Neural cell (in vitro differentiated cells): Measurements from ENCODE around the gene ANP32A. TPM values are rescaled to one million over a fixed set of nuclear protein-coding genes. Genes with fewer than 3 reads are reported as not detected.

Source experiments
- H2AFZ ChIP-seq: fragments of 200-600, 300-800 bp; sonication (generic), shearing (Covaris generic); 2 replicates; pipeline ENCODE4 v1.6.0; 2014; ENCODE audit warnings: low read depth, mild to moderate bottlenecking, antibody characterized with exemption, low read length, moderate library complexity
- H3F3A ChIP-seq: fragments of 200-600 bp; shearing (Covaris generic); 2 replicates; pipeline ENCODE4 v1.6.1; 2016; ENCODE audit warnings: mild to moderate bottlenecking, moderate library complexity, mixed read lengths, antibody characterized with exemption, low read length; ENCODE audit not compliant: insufficient read depth, poor library complexity, severe bottlenecking
- H3K27ac ChIP-seq: fragments of 200-600, 300-800 bp; sonication (generic), shearing (Covaris generic); 2 replicates; pipeline ENCODE4 v1.5.1; 2014; ENCODE audit warnings: mild to moderate bottlenecking, low read length, moderate library complexity
- H3K27me3 ChIP-seq: fragments of 300-800, 200-600 bp; sonication (generic), shearing (Covaris generic); 2 replicates; pipeline ENCODE4 v1.6.0; 2014; ENCODE audit warnings: mild to moderate bottlenecking, low read depth, low read length, moderate library complexity; ENCODE audit not compliant: insufficient read depth
- H3K36me3 ChIP-seq: fragments of 300-800, 200-600 bp; sonication (generic), shearing (Covaris generic); 2 replicates; pipeline ENCODE4 v1.5.1; 2014; ENCODE audit warnings: mild to moderate bottlenecking, antibody characterized with exemption, low read length, moderate library complexity; ENCODE audit not compliant: insufficient read depth
- H3K4me2 ChIP-seq: fragments of 300-800, 200-600 bp; sonication (generic), shearing (Covaris generic); 2 replicates; pipeline ENCODE4 v1.6.0; 2014; ENCODE audit warnings: mild to moderate bottlenecking, low read length
- H3K4me3 ChIP-seq: fragments of 300-800, 200-600 bp; sonication (generic), shearing (Covaris generic); 2 replicates; pipeline ENCODE4 v1.5.1; 2014; ENCODE audit warnings: mild to moderate bottlenecking, low read length, moderate library complexity
- H3K79me2 ChIP-seq: fragments of 200-600 bp; shearing (Covaris generic); replicated peaks from 2 replicates; pipeline ENCODE4 v1.6.0; 2014; ENCODE audit warnings: mild to moderate bottlenecking, low read length, moderate library complexity; ENCODE audit not compliant: insufficient read depth
- H3K9ac ChIP-seq: fragments of 300-800, 200-600 bp; sonication (generic), shearing (Covaris generic); 2 replicates; pipeline ENCODE4 v1.6.1; 2016; ENCODE audit warnings: mild to moderate bottlenecking, low read length, mixed read lengths
- H3K9me2 ChIP-seq: fragments of 200-600 bp; shearing (Covaris generic); 2 replicates; pipeline ENCODE4 v1.6.1; 2016; ENCODE audit warnings: mild to moderate bottlenecking, low read length, mixed read lengths; ENCODE audit not compliant: insufficient read depth
- H3K9me3 ChIP-seq: fragments of 200-600, 300-800 bp; sonication (generic), shearing (Covaris generic); 2 replicates; pipeline ENCODE4 v1.6.1; 2016; ENCODE audit warnings: mild to moderate bottlenecking, mixed run types, low read length, moderate library complexity, mixed read lengths
- H4K20me1 ChIP-seq: fragments of 200-600 bp; shearing (Covaris generic); 2 replicates; pipeline ENCODE4 v1.6.1; 2016; ENCODE audit warnings: mild to moderate bottlenecking, mixed run types; ENCODE audit not compliant: insufficient read depth
- CTCF ChIP-seq: fragments of 450-650 bp; IDR thresholded peaks from 2 replicates; pipeline ENCODE4 v1.5.1; 2014; ENCODE audit warnings: antibody characterized with exemption, mild to moderate bottlenecking, moderate library complexity; ENCODE audit not compliant: poor library complexity, severe bottlenecking
- EP300 ChIP-seq: fragments of 450-650 bp; conservative IDR thresholded peaks from 2 replicates; pipeline ENCODE4 v1.6.1; 2014; ENCODE audit warnings: antibody characterized with exemption, mild to moderate bottlenecking, moderate library complexity; ENCODE audit not compliant: poor library complexity, severe bottlenecking
- EZH2 ChIP-seq: fragments of 200-600, 300-800 bp; shearing (Covaris generic), sonication (generic); IDR thresholded peaks from 2 replicates; pipeline ENCODE4 v1.6.1; 2014; ENCODE audit warnings: antibody characterized with exemption, low read length, borderline replicate concordance, mild to moderate bottlenecking; ENCODE audit not compliant: insufficient read depth, poor library complexity, severe bottlenecking
- MXI1 ChIP-seq: fragments of 450-650 bp; conservative IDR thresholded peaks from 2 replicates; pipeline ENCODE4 v1.6.1; 2014; ENCODE audit warnings: antibody characterized with exemption, mild to moderate bottlenecking; ENCODE audit not compliant: poor library complexity, severe bottlenecking
- POLR2AphosphoS5 ChIP-seq: IDR thresholded peaks from 2 replicates; pipeline ENCODE4 v1.6.1; 2012
- RAD21 ChIP-seq: fragments of 450-650 bp; conservative IDR thresholded peaks from 2 replicates; pipeline ENCODE4 v1.6.1; 2014; ENCODE audit warnings: antibody characterized with exemption, mild to moderate bottlenecking, moderate library complexity
- REST ChIP-seq: IDR thresholded peaks from 2 replicates; pipeline ENCODE4 v1.6.1; 2012; ENCODE audit warnings: borderline replicate concordance
- SMC3 ChIP-seq: fragments of 450-650 bp; conservative IDR thresholded peaks from 2 replicates; pipeline ENCODE4 v1.6.1; 2014; ENCODE audit warnings: antibody characterized with exemption, mild to moderate bottlenecking, moderate library complexity; ENCODE audit not compliant: poor library complexity
- TAF1 ChIP-seq: IDR thresholded peaks from 2 replicates; pipeline ENCODE4 v1.6.1; 2012; ENCODE audit warnings: low read depth
- polyA plus RNA-seq: library from polyadenylated mRNA; depleted of rRNA; stranded (reverse); fragments of >200 nt; gene quantifications from 2 replicates; pipeline ENCODE4 v1.2.3, GENCODE V29; 2014

The ANP32A gene
- polyA plus RNA-seq, 1 donor from 2014 or later = 190 TPM

- Histone ChIP-seq H3K9me3 (no peaks in the 10 kb centered on the region), H3K79me2 (no peaks in the 10 kb centered on the region), H3K4me2 (no peak overlapping the region), H3K36me3 (no peaks in the 10 kb centered on the region), H3K4me3 (no peak overlapping the region), H3K9ac (no peak overlapping the region), H4K20me1 (no peaks in the 10 kb centered on the region), H2AFZ (no peak overlapping the region), H3K27me3 (no peaks in the 10 kb centered on the region), H3K9me2 (no peaks in the 10 kb centered on the region), H3K27ac (no peak overlapping the region), H3F3A (no peaks in the 10 kb centered on the region)
- TF ChIP-seq RAD21 (no peak), MXI1 (no peak), POLR2AphosphoS5 (no peak), EZH2 (no peak), EP300 (no peak), TAF1 (no peak), CTCF (no peak)
Observed at GRCh38 chr15:68770216-68770615, 50.5 kb downstream of the ANP32A start.

- Histone ChIP-seq H3K9me2 (no peaks in the 10 kb centered on the region), H4K20me1 (no peaks in the 10 kb centered on the region), H3K79me2 (no peaks in the 10 kb centered on the region), H3K4me2 (no peak overlapping the region), H3K27me3 (no peaks in the 10 kb centered on the region), H3K9me3 (no peaks in the 10 kb centered on the region), H3K4me3 (no peak overlapping the region), H2AFZ (no peak overlapping the region), H3K27ac (no peak overlapping the region), H3K36me3 (no peaks in the 10 kb centered on the region), H3F3A (no peaks in the 10 kb centered on the region), H3K9ac (no peak overlapping the region)
- no peak for TF ChIP-seq POLR2AphosphoS5
- TF ChIP-seq EZH2 = no peak
- no peak for TF ChIP-seq CTCF
- no peak for TF ChIP-seq EP300
- no peak for TF ChIP-seq RAD21
- no peak for TF ChIP-seq SMC3
- TF ChIP-seq REST = no peak
- no peak for TF ChIP-seq MXI1
- no peak for TF ChIP-seq TAF1
Observed at GRCh38 chr15:68769702-68770101, 51.0 kb downstream of the ANP32A start.
